Fibroblast of pulmonary artery (primary cell): ENCODE measurements around the gene GNG12.

Experiments used
- DNase-seq: peaks from one replicate; pipeline ENCODE4 v3.0.0-alpha.2; 2010; ENCODE audit warnings: low read depth
- H3K4me3 ChIP-seq: replicated peaks from 2 replicates; pipeline ENCODE4 v1.5.1; 2011; ENCODE audit warnings: low read depth, mild to moderate bottlenecking, control low read depth, low read length, moderate library complexity
- TF ChIP-seq, protein P1 (sequence below): IDR thresholded peaks from 2 replicates; pipeline ENCODE4 v1.5.1; 2011; ENCODE audit warnings: mild to moderate bottlenecking, control low read depth, low read length, inconsistent platforms; ENCODE audit errors: missing control alignments

Gene GNG12

DNA sequence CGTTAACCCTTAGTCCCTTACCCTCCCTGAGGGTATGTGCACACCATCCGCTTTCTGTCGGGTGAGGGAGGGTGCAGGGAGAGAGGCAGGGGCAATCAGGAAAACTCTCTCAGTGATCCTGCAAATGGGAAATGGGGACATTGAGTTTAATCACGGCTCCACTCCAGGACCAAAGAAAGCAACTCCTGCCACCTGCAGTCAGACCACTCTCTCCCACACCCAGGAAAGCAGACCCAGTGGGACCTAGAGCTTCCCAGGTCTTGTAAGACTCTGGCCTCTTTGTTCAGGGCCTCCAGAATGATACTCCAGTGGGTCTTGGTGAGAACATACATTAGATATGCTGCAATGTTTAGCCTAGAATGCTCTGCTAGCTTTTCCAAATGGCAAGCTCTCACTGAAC lies 71.5 kb downstream of the GNG12 start:
- TF ChIP-seq, protein P1, sequence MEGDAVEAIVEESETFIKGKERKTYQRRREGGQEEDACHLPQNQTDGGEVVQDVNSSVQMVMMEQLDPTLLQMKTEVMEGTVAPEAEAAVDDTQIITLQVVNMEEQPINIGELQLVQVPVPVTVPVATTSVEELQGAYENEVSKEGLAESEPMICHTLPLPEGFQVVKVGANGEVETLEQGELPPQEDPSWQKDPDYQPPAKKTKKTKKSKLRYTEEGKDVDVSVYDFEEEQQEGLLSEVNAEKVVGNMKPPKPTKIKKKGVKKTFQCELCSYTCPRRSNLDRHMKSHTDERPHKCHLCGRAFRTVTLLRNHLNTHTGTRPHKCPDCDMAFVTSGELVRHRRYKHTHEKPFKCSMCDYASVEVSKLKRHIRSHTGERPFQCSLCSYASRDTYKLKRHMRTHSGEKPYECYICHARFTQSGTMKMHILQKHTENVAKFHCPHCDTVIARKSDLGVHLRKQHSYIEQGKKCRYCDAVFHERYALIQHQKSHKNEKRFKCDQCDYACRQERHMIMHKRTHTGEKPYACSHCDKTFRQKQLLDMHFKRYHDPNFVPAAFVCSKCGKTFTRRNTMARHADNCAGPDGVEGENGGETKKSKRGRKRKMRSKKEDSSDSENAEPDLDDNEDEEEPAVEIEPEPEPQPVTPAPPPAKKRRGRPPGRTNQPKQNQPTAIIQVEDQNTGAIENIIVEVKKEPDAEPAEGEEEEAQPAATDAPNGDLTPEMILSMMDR = no peak
- no peak overlapping the region for H3K4me3 ChIP-seq
- no peak for DNase-seq

DNA sequence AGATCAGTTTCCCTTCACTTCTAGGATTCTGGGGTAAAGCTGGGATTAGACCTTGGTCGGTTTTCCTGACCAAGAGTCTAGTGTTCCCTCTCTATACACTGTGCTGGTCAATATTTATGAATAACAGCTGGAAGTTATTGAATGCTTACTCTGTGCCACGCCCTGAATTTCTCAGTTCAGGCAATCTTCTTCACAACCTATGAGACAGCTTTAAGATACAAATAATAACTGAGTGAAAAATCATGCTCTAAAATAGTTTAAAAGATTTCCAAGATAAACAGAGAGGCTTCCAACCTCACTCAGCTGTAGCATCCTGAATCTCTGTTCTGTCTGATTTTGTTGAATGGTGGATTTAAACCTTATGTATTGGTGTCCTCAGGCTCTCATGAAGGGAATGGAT lies 72.2 kb downstream of the GNG12 start:
- TF ChIP-seq, protein P1 = no peak
- H3K4me3 ChIP-seq = no peak overlapping the region
- no peak for DNase-seq

DNA sequence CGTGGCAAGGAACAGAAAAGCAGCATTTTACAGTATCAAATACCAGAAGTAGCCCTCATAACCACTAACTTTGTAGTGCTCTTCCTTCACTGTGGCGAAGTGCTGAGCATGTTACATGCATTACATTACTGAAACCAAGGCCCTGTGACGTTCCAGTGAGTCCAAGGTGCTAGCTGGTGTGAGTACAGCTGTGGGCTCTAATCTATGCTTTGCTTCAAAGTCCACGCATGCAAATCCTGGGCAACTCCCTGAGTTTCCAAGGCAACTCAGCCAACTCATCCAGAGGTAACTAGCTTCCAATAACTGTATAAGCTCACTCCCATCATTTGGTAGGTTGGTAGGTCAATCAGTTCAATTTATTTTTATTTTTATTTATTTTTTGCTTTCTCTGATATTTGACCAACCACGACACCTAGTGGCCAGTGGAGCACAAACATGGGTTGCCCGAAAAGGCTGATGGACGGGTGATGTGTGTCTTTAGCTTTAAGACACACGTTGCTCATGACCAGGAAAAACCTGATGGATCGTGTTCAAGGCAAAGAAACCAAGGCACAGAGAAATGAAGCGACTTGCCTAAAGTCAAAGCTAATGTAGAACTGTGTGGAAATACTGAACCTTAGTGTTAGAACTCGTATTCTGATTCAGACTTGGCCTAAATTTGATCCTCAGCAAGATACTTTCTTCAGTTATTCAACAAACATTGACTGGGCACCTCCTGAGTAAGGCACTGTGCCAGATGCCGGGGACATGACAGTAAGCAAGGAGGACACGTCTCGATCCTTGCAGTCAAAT lies 73.0 kb downstream of the GNG12 start:
- DNase-seq = peak; percentile 78
- TF ChIP-seq, protein P1 = peak; percentile 78
- H3K4me3 ChIP-seq = no peak overlapping the region

DNA sequence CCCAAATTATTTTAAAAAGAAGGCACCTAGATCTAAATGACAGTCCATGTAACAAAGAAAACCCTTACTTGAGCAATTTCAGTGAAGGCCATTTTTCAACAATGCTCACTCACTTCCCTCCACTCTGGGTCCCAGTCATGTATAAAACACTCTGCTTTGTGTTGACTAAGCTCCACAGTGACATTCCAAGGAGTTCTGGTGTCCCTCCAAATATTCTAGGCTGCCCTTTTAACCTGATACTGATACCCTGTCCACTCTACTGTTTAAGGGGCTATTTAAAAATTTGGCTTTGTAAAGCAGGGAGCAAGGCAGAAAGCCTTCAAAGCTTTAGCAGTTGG lies 73.6 kb downstream of the GNG12 start:
- no peak overlapping the region for H3K4me3 ChIP-seq
- TF ChIP-seq, protein P1 = no peak
- DNase-seq = no peak

DNA sequence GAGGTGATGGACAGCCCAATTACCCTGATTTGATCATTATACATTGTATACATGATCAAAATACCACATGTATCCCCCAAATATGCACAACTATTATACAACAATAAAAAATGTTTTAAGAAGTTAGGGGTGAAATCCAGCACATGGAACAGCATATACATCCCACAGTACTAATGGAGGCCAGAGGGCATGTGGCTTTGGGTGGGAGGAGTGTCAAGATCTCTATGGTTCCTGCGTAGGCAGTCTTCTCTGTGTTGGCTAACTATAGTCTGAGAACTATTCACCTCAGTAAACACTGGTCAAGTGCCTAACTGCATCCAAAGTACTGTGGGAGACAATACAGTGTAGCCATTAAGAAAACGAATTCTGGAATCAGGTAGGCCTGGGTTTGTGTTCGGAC lies 74.2 kb downstream of the GNG12 start:
- DNase-seq = no peak
- TF ChIP-seq, protein P1 = no peak
- no peak overlapping the region for H3K4me3 ChIP-seq

DNA sequence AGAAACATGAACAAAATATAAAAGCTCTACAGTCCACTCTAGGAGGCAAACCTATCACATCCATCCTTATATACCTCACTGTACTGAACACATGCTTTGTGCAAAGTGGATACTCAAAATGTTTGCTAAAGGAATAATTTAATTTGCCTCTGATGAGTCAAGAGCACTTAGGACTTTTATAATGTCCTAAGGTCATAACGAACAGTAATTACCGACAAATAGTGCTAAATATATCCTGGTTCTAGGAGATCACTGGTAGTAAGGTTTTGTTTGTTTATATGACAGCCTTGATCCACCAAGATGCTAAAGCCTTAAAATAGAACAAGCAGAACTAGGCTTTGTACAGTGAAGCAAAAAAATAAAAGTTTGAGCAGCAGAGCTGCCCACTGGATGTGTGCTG lies 77.6 kb downstream of the GNG12 start:
- TF ChIP-seq, protein P1 = no peak
- no peak for DNase-seq
- H3K4me3 ChIP-seq = no peak overlapping the region

DNA sequence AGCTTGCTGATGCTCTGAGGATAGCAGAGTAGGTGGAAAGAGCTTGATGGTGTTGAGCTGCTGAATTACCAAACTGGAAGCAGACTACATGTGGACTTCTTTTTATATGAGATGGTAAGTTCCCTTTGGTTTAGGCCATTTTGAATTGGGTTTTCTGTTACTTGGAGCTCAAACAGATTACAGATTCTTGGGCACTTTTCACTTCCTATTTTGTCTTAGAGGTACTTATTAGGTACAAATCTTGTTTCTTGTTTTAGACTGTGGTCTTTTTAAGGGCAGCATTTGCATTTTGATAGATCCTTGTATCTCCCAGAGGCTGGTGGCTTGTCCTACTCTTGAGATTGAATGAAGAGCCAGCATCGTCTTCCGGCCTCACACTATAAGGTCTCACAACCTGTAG lies 78.1 kb downstream of the GNG12 start:
- no peak overlapping the region for H3K4me3 ChIP-seq
- no peak for DNase-seq
- TF ChIP-seq, protein P1 = no peak
